ENCODE measurements around the gene ETV1. TPM values are rescaled to one million over a fixed set of nuclear protein-coding genes. Genes with fewer than 3 reads are reported as not detected.

Gene ETV1
- polyA plus RNA-seq, 1 donor from 2014 or later, result not detected

GRCh38 chr7:13852281-13852968 is 137.0 kb downstream of the ETV1 start:
- Mint-ChIP-seq H3K4me1 (no peaks in the 10 kb centered on the region), H3K27ac (no peak overlapping the region), H3K36me3 (no peaks in the 10 kb centered on the region), H3K27me3 (no peaks in the 10 kb centered on the region), H3K9me3 (no peaks in the 10 kb centered on the region), H3K4me3 (no peak overlapping the region)

- no peaks in the 10 kb centered on the region for H3K36me3 Mint-ChIP-seq
- peaks cover 0 to 1% (median 0%) of the 10 kb centered on the region in 3 donors for H3K9me3 Mint-ChIP-seq
- H3K27ac Mint-ChIP-seq, result no peak overlapping the region
- H3K4me3 Mint-ChIP-seq, result no peak overlapping the region
- H3K4me1 Mint-ChIP-seq, result no peaks in the 10 kb centered on the region
- H3K27me3 Mint-ChIP-seq, result no peaks in the 10 kb centered on the region
Measured at GRCh38 chr7:13851736-13852135, 137.7 kb downstream of the ETV1 start.

- no peak overlapping the region for H3K4me3 Mint-ChIP-seq
- peaks cover 0 to 3% (median 0%) of the 10 kb centered on the region in 3 donors for H3K9me3 Mint-ChIP-seq
- H3K36me3 Mint-ChIP-seq, result no peaks in the 10 kb centered on the region
- H3K4me1 Mint-ChIP-seq, result no peaks in the 10 kb centered on the region
- no peaks in the 10 kb centered on the region for H3K27me3 Mint-ChIP-seq
- H3K27ac Mint-ChIP-seq, result no peak overlapping the region
Measured at GRCh38 chr7:13850185-13850752, 139.2 kb downstream of the ETV1 start.

GRCh38 chr7:13849163-13849892 is 140.1 kb downstream of the ETV1 start:
- Mint-ChIP-seq H3K27me3 (no peaks in the 10 kb centered on the region), H3K36me3 (no peaks in the 10 kb centered on the region), H3K4me3 (no peak overlapping the region), H3K9me3 (peaks cover 0 to 3% (median 0%) of the 10 kb centered on the region in 3 donors), H3K27ac (no peak overlapping the region), H3K4me1 (no peaks in the 10 kb centered on the region)

- Mint-ChIP-seq H3K36me3 (no peaks in the 10 kb centered on the region), H3K27ac (no peak overlapping the region), H3K4me3 (no peak overlapping the region), H3K4me1 (no peaks in the 10 kb centered on the region), H3K9me3 (peaks cover 0 to 3% (median 0%) of the 10 kb centered on the region in 3 donors), H3K27me3 (no peaks in the 10 kb centered on the region)
Measured at GRCh38 chr7:13848681-13849131, 140.8 kb downstream of the ETV1 start.

- no peaks in the 10 kb centered on the region for H3K36me3 Mint-ChIP-seq
- no peak overlapping the region for H3K27ac Mint-ChIP-seq
- peaks cover 0 to 5% (median 0%) of the 10 kb centered on the region in 3 donors for H3K9me3 Mint-ChIP-seq
- H3K27me3 Mint-ChIP-seq, result no peaks in the 10 kb centered on the region
- no peaks in the 10 kb centered on the region for H3K4me1 Mint-ChIP-seq
- no peak overlapping the region for H3K4me3 Mint-ChIP-seq
Measured at GRCh38 chr7:13846386-13846785, 143.1 kb downstream of the ETV1 start.

- H3K4me3 Mint-ChIP-seq, result no peak overlapping the region
- no peak overlapping the region for H3K27ac Mint-ChIP-seq
- peaks cover 0 to 5% (median 0%) of the 10 kb centered on the region in 3 donors for H3K9me3 Mint-ChIP-seq
- no peaks in the 10 kb centered on the region for H3K27me3 Mint-ChIP-seq
- H3K36me3 Mint-ChIP-seq, result no peaks in the 10 kb centered on the region
- no peaks in the 10 kb centered on the region for H3K4me1 Mint-ChIP-seq
Measured at GRCh38 chr7:13845601-13846000, 143.9 kb downstream of the ETV1 start.

- Mint-ChIP-seq H3K4me3 (no peak overlapping the region), H3K27me3 (no peaks in the 10 kb centered on the region), H3K27ac (peak overlapping the region in 1 of 3 donors; percentile 59), H3K36me3 (no peaks in the 10 kb centered on the region), H3K4me1 (no peaks in the 10 kb centered on the region), H3K9me3 (peaks cover 0 to 5% (median 0%) of the 10 kb centered on the region in 3 donors)
Measured at GRCh38 chr7:13844954-13845353, 144.5 kb downstream of the ETV1 start.

- Mint-ChIP-seq H3K27me3 (no peaks in the 10 kb centered on the region), H3K4me3 (no peak overlapping the region), H3K4me1 (no peaks in the 10 kb centered on the region), H3K9me3 (peaks cover 0 to 5% (median 0%) of the 10 kb centered on the region in 3 donors), H3K36me3 (no peaks in the 10 kb centered on the region), H3K27ac (no peak overlapping the region)
Measured at GRCh38 chr7:13841284-13841683, 148.2 kb downstream of the ETV1 start.
